ENCODE measurements around the gene KRT37. TPM values are rescaled to one million over a fixed set of nuclear protein-coding genes. Genes with fewer than 3 reads are reported as not detected.
"Not testable (repeated sequence)": the region's sequence is repeated elsewhere in the genome, so short reads cannot be mapped to it uniquely, and the experiment has no call there.

Gene KRT37
- total RNA-seq, 4 donors from 2014 or later = 0.53 to 7.1 TPM; not detected in 2

GRCh38 chr17:41439375-41439774 is 15.0 kb upstream of the KRT37 start:
- Histone ChIP-seq H3K9me3 (no peaks in the 10 kb centered on the region), H3K27me3 (peaks cover 5% of the 10 kb centered on the region), H3K4me3 (no peak overlapping the region), H3K36me3 (no peaks in the 10 kb centered on the region), H3K27ac (no peak overlapping the region), H3K4me1 (no peaks in the 10 kb centered on the region)
- 85% methylated on average over 4 of the region's 5 CpGs for WGBS
- no peak for DNase-seq (ENCODE audit: low spot score in 2 of 2)
- TF ChIP-seq EP300 (IDR thresholded peaks at IDR 0.05) = no peak
- no peak for TF ChIP-seq CTCF (IDR thresholded peaks at IDR 0.05)
- no peak for TF ChIP-seq POLR2AphosphoS5 (IDR thresholded peaks at IDR 0.05)
- no peak for TF ChIP-seq POLR2A (IDR thresholded peaks at IDR 0.05)

- 80% methylated on average over 9 of the region's 9 CpGs for WGBS
- H3K9me3 ChIP-seq = no peaks in the 10 kb centered on the region
- no peak for DNase-seq (ENCODE audit: low spot score in 2 of 2)
These were observed 13.4 kb upstream of the KRT37 start for GRCh38 chr17:41437769-41438168.

GRCh38 chr17:41437254-41437653 is 12.9 kb upstream of the KRT37 start:
- Histone ChIP-seq H3K27me3 (peaks cover 5% of the 10 kb centered on the region), H3K27ac (no peak overlapping the region), H3K4me3 (no peak overlapping the region), H3K9me3 (no peaks in the 10 kb centered on the region), H3K4me1 (no peaks in the 10 kb centered on the region), H3K36me3 (no peaks in the 10 kb centered on the region)
- WGBS = 87% methylated on average over 7 of the region's 7 CpGs
- TF ChIP-seq EP300 (IDR thresholded peaks at IDR 0.05) (no peak), POLR2AphosphoS5 (IDR thresholded peaks at IDR 0.05) (no peak), CTCF (IDR thresholded peaks at IDR 0.05) (no peak), POLR2A (IDR thresholded peaks at IDR 0.05) (no peak)
- no peak for DNase-seq (ENCODE audit: low spot score in 2 of 2)

More at GRCh38 chr17:41437769-41438168, 13.4 kb upstream of the KRT37 start:
- Histone ChIP-seq H3K27me3 (peaks cover 5% of the 10 kb centered on the region), H3K4me1 (no peaks in the 10 kb centered on the region), H3K4me3 (no peak overlapping the region), H3K27ac (no peak overlapping the region), H3K36me3 (no peaks in the 10 kb centered on the region)
- no peak for TF ChIP-seq POLR2AphosphoS5 (IDR thresholded peaks at IDR 0.05)
- no peak for TF ChIP-seq CTCF (IDR thresholded peaks at IDR 0.05)
- no peak for TF ChIP-seq EP300 (IDR thresholded peaks at IDR 0.05)
- no peak for TF ChIP-seq POLR2A (IDR thresholded peaks at IDR 0.05)

DNA sequence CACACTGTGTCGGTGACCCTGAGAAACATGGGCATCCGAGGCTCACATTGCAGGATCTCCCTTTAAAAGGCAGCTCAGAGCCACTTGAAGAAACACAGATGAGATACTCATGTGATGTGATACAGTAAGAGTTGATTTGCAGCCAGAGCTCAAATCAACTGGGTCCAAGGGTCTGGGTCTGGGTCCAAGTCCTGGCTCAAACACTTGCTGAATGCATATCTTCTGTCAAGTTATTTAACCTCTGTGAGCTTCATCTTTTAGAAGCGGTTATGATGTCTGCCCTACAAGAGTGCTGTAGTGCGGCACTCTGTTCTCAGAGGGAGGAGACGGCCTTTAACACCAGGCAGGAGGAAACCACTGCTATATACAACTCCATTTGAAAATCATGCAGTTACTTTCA is 10.0 kb upstream of the KRT37 start:
- TF ChIP-seq POLR2AphosphoS5 (IDR thresholded peaks at IDR 0.05) = no peak
- TF ChIP-seq EP300 (IDR thresholded peaks at IDR 0.05) = no peak
- no peak for TF ChIP-seq POLR2A (IDR thresholded peaks at IDR 0.05)
- no peak for TF ChIP-seq CTCF (IDR thresholded peaks at IDR 0.05)
- no peak overlapping the region for H3K4me3 ChIP-seq
- DNase-seq (ENCODE audit: low spot score in 2 of 2) = no peak
- 76% methylated on average over 5 of the region's 5 CpGs for WGBS
- peaks cover 10% of the 10 kb centered on the region for H3K27me3 ChIP-seq
- no peaks in the 10 kb centered on the region for H3K9me3 ChIP-seq
- no peak overlapping the region for H3K27ac ChIP-seq
- no peaks in the 10 kb centered on the region for H3K4me1 ChIP-seq
- H3K36me3 ChIP-seq = no peaks in the 10 kb centered on the region

DNA sequence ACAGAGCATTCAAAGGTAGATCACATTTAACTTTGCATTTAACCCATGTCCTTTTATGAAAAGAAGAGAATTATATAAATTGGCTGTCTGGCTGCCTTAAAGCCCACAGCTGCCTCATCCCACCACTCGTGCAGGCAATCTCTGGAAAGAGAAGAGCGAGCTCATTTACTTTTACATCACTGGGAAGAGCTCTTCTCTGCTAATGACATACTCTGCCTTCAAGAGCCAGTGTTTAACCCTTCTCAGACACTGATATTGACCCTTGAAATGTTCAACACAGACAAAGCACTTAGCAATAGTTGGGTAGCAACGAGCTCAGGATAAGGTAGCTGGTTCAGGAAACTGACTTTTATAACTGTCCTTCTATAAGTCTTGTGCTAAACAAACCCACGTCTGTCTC is 9.6 kb upstream of the KRT37 start:
- Histone ChIP-seq H3K27me3 (peaks cover 10% of the 10 kb centered on the region), H3K27ac (no peak overlapping the region), H3K36me3 (no peaks in the 10 kb centered on the region), H3K4me3 (no peak overlapping the region), H3K4me1 (no peaks in the 10 kb centered on the region), H3K9me3 (no peaks in the 10 kb centered on the region)
- DNase-seq (ENCODE audit: low spot score in 2 of 2) = no peak
- TF ChIP-seq POLR2A (IDR thresholded peaks at IDR 0.05) = no peak
- TF ChIP-seq POLR2AphosphoS5 (IDR thresholded peaks at IDR 0.05) = no peak
- 65% methylated on average over 4 of the region's 4 CpGs for WGBS

DNA sequence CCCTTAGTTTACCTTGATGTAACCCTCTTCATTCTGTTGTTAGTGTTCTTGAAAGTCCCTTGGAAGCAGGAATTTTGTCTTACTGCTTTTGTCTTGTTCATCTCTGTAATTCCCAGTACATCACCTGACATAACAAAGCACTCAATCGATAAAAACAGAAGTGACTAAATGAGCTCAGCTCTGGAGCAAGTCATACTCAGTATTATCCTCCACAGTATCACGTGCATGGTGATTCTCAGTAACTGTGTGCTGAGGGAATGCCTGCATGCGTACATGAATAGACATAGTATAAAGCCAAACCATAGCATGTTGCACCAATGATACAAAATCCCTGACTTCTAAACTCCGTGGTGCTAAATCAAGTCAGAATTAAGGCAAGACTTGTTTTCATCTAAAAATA is 9.2 kb upstream of the KRT37 start:
- DNase-seq (ENCODE audit: low spot score in 2 of 2) = no peak
- TF ChIP-seq POLR2A (IDR thresholded peaks at IDR 0.05) (no peak), CTCF (IDR thresholded peaks at IDR 0.05) (no peak), EP300 (IDR thresholded peaks at IDR 0.05) (no peak), POLR2AphosphoS5 (IDR thresholded peaks at IDR 0.05) (no peak)
- no peak overlapping the region for H3K27ac ChIP-seq
- H3K36me3 ChIP-seq = no peaks in the 10 kb centered on the region
- no peaks in the 10 kb centered on the region for H3K9me3 ChIP-seq
- H3K4me3 ChIP-seq = no peak overlapping the region
- WGBS = 60% methylated on average over 4 of the region's 4 CpGs
- peaks cover 10% of the 10 kb centered on the region for H3K27me3 ChIP-seq
- H3K4me1 ChIP-seq = no peaks in the 10 kb centered on the region

- not testable (repeated sequence) for H3K9me3 ChIP-seq; H3K4me1 ChIP-seq; H3K36me3 ChIP-seq; H3K27ac ChIP-seq; DNase-seq (ENCODE audit: low spot score in 2 of 2); H3K4me3 ChIP-seq
- 93% methylated on average over 9 of the region's 9 CpGs for WGBS
- H3K27me3 ChIP-seq = peaks cover 10% of the 10 kb centered on the region
These were observed 6.0 kb upstream of the KRT37 start for GRCh38 chr17:41430376-41430775.
